HL-60/S4 (cell line): Measurements from ENCODE around the gene DLX2.
"Not testable (repeated sequence)": the region's sequence is repeated elsewhere in the genome, so short reads cannot be mapped to it uniquely, and the experiment has no call there.

ENCODE experiments used
- in situ Hi-C: fragments of 300-500 bp; cut with MboI; formaldehyde crosslinking; loops from 2 replicates; pipeline ENCODE4 v1.14.3; 2022; ENCODE audit warnings: low sequenced_read_pairs

Gene DLX2

DNA sequence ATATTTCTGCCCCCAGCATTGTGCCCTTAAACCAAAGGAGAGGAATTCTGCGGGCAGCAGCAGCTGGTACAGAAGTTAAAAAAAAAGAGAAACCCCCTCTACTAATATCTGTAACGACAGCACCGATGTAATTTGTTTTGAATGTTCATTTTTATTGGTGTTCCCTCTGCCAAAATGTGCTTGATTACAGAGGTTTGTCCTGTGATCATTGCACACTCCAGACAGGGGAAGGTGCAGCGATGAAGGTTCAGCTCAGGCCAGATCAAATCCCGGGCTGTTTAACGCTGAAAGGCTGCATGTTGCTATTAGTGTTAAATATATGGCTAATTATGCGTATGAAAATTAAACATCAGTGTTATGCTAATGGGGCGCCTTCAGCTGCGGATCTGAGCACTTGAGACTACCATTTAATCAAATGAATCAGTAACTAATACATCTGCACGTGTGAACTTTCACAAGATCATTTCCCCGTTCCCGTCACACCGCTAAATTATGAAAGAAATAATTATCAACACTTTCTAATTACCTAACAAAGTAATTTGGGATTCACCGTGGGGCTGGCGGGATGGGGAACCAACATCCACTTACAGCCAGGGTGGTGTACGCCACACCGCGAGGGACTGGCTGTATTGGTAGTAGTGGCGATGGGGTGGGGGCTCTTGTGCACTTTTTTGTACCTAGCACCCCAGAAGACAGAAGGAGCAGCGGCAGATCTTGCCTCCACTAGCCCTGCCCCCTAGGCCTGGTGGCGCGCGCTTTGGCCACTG, 18.9 kb downstream of the DLX2 start:
- in situ Hi-C loops: no loop called here

DNA sequence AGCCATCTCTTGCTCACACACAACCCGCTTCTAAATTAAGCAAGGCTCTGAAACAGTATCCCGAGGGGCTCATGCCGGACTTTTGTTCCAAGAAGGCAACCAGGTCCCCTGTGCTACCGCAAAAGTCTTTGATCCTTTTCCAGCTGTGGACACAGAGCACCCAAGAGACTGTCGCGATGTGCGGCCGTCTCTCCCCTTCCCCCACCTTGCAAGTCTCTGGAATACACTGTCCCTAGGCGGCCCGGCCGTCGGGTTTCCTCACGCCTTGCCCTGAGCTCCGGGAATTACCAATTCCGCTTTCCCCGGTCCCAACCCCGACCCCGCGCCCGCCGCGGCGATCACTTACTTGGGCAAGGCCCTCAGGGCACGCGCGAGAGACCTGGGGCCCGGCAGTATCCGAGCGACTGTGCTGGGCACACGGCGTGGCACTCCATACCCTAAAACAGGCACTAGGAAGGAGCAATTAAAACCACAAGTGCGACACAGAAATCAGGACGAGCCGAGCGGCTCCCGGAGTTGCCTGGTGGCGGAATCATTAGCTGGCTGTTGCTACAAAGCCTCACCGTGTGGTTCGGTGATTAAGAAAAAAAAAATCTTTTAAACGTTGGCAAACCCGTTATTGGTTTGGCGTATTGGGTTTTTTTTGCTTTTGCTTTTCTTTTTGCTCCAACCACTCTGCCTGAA, 19.6 kb downstream of the DLX2 start:
- in situ Hi-C loops: no loop called here

DNA sequence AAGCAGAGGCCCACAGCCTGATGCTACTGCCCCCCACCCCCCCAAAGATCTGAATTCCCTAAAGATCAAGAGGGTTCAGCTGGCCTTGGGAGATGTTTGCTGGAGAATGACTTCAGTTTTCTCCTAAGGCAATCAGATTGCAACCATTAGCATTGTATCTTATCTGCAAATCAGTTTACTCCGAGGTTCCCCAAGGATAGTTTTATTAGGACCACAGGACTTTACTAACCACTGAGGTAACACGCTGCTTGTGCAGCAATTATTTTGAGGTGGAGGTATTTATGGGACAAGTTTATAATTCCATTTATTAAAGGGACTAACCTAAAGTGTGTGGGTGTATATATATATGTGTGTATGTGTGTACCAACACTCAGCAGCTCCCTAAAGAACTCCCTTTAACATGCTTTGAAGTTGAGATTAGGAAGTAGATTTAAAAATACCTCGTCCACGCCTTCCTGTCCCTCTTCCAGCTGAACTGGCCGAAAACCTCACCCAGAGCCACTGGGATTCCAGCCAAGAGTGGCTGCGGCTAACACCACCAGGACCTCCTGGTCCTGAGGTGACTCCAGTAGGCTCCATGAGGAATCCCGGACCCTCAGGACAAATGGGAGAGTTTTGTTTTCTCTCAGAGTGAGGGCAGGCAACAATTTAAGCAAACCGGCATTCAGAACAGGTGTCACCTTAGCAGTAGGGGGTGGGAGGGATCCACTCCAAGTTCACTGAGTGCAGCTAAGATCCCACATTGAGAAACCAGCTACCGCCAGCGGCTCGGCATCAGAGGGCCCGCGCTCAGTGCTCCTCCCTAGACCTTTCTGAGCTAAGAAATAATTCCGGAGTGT, 20.4 kb downstream of the DLX2 start:
- in situ Hi-C loops: no loop called here

DNA sequence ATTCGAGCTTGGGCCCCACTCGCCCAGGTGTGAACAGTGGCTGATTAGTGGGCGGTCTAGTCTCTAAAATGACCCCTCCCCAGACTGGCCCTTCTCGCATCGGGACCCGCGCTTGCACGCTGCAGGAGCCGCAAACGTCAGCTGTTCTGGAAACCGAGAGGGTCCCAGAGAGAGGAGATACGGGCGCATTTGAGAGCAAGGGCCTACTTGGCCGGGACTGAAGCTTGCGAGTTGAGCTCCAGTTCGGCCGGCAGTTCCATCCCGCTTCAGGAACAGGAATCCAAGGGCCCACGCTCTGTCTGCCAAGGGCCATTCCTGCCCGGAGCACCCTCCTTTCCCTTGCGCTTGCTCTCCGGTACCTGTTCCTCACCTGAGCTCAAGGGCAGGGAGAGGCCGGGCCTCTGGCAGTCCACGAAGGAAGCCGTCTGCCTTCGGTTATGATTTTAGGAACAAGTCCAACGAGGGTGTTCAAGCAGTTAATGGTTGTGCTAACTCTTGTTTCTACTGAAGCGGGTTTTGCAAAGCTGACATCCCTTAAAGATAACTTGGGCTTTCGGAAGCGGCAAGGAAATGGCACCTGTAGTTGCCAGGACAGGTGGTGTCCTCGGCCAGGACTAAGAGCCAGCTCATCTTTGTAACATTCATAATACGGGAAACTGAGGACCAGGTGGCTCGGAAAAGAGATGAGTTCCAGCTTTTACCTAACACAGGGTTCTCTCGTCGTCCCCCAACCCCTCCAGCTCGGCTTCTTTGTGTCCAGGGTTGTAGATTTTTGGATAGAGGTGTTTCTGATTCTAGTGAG, 21.3 kb downstream of the DLX2 start:
- in situ Hi-C loops: no loop called here

DNA sequence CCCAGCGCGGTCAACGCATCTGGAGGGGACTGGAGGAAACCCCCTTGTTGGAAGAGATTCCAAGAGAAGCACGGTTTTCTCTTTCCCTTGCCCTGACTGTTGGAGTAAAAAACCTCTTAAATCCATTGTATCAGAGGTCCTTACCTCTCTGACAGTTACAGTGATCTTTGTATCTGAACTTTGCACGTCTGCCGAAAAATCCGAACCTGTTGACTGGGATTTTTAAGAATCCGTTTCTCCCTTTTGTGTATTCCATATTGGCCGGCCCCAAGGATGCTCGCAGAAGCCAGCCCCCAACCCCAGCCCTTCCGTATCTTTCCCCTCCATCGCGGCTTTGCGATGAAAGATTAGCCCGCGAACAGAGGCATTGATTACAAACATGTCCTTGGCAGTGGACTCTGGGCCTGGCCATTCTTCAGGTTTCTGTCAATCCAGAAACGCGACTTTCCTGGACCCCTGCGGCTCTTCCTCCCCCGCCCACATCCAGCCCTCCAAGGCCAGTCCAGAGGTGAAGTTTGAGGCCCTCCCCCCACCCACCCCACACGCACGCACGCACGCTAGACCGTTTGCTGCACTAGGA, 22.0 kb downstream of the DLX2 start:
- in situ Hi-C loops: no loop called here

DNA sequence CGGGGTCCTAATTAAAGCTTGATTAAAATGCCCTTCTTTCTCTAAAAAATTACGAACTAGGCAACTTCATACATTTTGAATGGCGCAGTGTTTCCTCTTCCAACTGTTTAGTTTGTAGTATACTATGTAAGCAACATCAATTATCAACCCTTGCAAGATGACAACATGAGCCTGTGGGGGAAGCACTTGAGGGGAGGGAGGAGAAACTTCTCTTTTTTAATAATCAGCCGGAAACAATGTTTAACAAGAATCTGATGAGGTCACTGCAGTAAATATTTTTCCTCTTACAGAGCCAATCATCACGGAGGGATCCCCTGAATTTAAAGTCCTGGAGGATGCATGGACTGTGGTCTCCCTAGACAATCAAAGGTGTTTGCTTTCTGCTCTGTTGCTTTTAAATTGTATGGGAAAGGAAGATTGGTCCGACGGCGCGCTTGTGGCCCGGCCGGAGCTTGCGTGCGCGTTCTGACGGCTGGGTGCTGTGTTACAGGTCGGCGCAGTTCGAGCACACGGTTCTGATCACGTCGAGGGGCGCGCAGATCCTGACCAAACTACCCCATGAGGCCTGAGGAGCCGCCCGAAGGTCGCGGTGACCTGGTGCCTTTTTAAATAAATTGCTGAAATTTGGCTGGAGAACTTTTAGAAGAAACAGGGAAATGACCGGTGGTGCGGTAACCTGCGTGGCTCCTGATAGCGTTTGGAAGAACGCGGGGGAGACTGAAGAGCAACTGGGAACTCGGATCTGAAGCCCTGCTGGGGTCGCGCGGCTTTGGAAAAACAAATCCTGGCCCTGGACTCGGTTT, 22.7 kb downstream of the DLX2 start:
- in situ Hi-C loops: no loop called here

DNA sequence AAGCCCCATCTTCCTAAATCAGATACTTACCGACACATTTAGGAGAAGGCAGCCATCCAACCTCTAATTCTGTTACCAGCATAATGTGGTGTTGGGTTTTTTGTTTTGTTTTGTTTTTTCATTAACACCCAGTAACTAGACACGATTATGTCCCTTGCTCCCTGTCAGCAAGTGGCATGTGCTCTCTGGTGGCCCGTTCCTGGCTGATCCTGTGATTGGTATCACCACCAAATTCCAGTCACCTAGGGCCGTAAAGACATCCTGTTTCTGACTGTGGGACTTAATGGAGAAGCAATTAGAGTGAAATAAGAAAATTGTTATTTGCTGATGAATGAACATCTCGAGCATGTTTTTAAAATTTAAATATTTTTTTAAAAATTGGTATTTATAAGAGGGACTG, 23.3 kb downstream of the DLX2 start:
- in situ Hi-C loops: no loop called here

DNA sequence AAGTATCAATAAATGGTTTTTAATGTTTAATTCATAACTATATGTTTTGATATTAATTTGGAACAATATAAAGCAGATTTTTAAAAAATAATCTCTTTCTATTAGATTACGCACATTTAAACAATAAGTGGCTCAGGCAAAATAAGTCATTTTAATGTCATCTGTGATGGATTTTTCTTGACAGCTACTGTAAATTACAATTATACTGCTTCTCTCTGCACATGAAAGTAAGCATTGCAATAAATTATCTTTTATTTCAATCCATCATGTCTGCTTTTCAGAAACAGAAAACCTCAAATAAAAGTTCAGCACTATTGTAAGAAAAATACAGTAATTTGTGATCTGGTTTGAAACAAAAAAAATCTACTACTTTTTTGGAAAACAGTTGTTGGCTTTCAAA, 28.4 kb downstream of the DLX2 start:
- in situ Hi-C loops: no loop called here

DNA sequence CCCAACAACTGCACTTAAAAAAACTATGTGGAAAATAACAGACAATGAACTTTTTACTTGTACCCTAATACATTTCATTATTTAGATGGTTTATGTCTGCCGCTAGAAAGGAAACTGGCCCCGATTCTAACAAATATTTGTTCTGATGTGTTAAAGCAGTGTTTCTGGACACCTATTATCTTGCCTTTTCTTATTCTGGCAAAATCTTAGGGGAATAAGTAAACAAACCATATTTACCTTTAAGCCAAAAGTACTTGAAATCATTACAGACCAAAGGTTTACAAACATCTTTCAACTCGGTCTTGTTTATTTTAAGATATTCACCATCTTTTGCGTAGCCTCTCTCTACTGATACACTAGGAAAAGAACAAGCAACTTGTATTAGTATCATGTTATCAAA, 29.2 kb downstream of the DLX2 start:
- in situ Hi-C loops: no loop called here

DNA sequence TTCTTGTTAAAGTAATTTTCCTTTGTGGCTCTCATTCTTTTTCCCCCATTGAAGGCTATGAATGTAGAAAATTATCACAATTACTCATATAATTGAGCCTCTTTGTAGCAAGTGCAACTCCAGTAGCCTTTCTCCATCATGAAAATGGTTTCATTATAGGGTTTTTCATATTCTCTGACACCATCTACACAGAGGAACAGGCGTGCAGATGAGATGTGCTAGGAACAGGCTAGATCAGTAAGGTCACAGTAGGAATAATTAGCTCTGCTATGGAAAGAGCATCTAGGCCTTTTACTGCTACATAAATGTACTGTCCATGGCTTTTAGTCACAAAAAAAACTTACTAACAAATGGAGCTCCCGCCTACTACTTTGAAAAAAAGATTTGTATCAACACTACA, 30.0 kb downstream of the DLX2 start:
- in situ Hi-C loops: no loop called here

DNA sequence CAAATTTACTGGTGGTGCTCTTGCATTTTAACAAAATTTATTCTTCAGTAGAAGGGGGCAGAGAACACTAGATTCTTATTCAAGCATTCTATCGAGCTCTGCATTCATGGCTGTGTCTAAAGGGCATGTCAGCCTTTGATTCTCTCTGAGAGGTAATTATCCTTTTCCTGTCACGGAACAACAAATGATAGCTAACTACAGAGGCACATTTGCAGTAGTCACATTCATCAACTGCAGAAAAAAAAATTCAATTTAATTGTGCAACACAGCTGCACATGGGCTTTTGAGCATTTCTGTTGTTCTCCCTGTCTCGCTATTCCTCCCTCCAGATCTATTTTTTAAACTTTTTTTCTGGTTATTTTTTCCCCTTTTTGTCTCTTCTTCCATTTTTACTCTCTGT, 30.4 kb downstream of the DLX2 start:
- in situ Hi-C loops: no loop called here

DNA sequence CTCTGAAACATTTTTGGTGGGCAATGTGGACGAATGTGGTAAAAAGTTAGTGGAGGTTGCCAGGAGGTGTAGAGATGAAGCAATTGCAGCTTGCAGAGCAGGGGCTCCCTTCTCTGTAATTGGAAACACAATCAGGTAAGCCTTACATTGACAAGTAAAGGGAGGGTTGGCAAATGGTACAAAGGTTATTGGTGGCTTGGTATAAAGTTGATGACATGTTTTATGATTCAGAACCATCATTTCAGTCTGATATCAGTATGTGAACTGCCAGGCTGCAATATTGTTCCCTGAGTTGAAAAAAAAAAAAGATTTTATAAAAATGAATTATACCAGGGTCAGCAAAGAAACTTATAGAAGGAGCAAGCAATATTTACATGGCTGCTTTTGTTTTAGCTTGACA, 31.8 kb downstream of the DLX2 start:
- in situ Hi-C loops: no loop called here

DNA sequence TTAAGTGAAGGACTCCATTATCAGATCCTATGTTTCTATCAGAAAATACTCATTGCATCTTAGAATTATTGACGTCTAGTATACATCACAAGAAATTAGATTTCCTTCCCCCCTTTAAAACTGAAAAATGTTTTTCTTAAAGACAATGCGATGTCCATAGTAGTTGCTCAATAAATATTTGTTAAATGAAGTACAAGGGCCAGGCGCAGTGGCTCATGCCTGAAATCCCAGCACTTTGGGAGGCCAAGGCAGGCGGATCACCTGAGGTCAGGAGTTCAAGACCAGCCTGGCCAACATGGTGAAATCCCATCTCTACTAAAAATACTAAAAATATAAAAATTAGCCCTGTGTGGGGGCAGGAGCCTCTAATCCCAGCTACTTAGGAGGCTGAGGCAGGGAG, 34.8 kb downstream of the DLX2 start:
- in situ Hi-C loops: not testable (repeated sequence)

DNA sequence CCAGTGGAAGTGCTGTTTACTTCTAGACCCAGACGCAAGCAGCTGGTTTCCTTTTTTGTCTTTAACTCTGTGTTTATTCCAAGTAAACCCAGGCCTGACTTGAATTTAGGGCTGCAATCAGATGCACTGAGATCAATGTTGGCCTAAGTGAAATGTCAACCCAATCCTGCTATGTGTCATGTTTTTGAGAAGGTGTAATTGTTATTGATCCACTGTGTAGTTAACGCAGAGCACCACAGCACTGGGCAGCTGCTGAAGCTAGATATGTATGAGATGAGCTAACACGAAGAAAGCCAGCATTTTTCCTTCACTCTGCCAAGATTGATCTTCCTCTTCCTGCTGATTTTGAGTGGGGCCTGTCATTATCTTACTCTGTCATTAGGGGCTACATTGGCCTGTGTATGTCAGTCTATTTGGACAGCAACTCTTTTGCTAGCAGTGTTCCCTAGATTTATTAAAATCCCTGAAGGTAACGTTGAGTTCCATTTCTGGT, 36.3 kb downstream of the DLX2 start:
- in situ Hi-C loops: no loop called here

DNA sequence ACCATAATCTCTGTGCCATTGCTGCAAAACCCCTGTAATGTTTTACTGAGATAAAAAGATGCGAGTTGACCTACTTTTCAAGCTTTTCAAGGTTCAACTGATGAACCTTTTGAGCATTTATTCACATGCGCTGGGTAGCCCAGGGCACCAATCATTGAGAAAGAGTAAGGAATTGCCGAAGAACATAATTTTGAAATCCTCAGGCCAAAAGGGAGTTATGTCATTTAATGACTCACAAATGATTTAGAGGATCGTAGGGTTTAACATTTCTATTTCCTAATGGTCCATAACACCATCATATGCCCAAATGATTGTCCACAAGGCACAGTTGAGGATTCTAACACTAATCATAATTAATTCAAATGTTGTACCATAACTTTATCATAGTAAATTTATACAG, 37.6 kb downstream of the DLX2 start:
- in situ Hi-C loops: no loop called here

DNA sequence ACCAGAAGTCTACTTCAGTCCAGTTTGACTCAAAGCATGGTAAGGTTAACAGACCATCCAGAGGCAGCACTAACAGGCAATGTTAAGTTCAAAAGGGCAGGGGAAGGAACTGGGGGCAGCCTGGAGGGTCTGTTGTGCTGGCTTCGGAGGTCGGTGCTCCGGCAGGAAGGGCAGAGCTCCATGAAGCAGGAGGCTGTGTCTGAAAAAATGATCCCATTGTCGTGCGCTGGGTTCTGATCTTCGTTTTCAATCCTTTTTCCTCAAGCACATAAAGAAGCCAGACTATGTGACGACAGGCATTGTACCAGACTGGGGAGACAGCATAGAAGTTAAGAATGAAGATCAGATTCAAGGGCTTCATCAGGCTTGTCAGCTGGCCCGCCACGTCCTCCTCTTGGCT, 39.3 kb downstream of the DLX2 start:
- in situ Hi-C loops: no loop called here

DNA sequence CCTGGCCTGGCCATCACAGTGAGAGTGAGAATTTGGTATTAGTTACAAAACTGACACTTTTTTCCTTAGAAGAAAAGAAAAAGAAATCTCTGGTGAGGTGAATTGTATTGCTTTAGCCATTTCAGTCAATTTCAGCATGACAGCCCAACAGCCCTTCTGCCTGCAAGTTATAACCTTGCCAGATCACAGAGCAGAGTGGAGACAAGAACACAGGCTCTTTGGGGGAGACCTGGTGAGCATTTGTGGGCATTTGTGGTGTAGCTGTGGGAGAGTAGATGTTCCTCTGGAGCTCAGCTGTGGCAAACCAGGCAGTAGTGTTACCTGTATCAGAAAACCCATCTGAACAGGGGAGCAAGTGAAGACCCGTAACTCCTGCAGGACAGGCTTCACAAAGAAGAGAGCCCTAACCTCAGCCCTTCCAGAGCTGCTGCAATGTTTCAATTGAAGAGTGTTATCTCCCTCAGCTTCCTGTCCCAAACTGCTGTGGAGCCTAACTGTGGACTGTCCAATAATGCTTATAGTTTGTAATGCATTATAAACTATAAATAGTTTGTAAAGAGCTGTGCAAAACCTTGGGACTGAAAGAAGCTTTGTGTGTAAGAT, 40.2 kb downstream of the DLX2 start:
- in situ Hi-C loops: no loop called here

DNA sequence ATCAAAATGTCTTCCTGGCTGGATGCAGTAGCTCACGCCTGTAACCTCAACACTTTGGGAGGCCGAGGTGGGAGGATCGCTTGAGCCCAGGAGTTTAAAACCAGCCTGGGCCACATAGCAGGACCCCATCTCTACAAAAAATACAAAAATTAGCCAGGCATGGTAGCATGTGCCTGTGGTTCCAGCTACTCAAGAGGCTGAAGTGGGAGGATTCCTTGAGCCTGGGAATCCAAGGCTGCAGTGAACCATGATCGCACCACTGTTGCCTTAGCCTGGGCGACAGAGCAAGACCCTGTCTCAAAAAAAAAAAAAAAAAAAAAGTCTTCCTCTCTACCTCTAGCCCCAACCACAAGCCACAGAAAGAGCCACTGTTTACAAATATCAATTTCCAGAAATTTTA, 42.6 kb downstream of the DLX2 start:
- in situ Hi-C loops: not testable (repeated sequence)

DNA sequence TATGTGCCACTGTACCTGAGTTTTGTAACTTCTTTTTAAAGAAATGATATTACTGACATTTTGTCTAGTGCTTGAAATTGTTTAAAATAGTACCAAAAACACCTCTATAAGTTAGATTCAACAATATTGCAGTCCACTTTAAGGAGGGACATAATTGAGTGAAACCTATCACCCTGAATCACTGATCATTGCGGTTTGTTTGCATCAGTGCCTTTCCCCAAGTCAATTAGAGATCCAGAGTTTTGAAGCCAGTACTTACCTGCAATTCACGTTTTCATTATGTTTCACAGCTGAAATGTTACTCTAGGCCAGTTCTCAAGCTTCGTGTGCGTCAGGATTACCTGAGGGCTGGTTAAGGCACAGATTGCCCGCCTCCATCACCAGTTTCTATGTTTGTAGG, 44.0 kb downstream of the DLX2 start:
- in situ Hi-C loops: no loop called here
